WTC11 (cell line): ENCODE data around the gene KLHL25. TPM values are rescaled to one million over a fixed set of nuclear protein-coding genes. Genes with fewer than 3 reads are reported as not detected.
A peak's percentile ranks its signal among the peaks of the same experiment; 100 is the strongest.

Experiments
- ATAC-seq: fragments of 200-7000 bp; cut with Tn5 transposase; 2 replicates; pipeline ENCODE4 v1.10.0; 2021; ENCODE audit warnings: mild to moderate bottlenecking, moderate library complexity
- CTCF ChIA-PET: fragments of 300-600 bp; sonication (Branson Sonifier 250); formaldehyde crosslinking; loops from one replicate; lab custom pipeline; 2021; ENCODE audit warnings: antibody characterized with exemption; lab: Charles Lee
- POLR2A ChIA-PET: fragments of 350-600 bp; sonication (Branson Sonifier 250); formaldehyde crosslinking; loops from one replicate; lab custom pipeline; 2021; ENCODE audit warnings: antibody characterized with exemption; lab: Charles Lee
- DNase-seq: peaks from one replicate; pipeline ENCODE4 v3.0.0; 2021; ENCODE audit warnings: low spot score
- H3K27ac Mint-ChIP-seq: 2 replicates; pipeline ENCODE4 v1.8.0; 2021; ENCODE audit warnings: mixed read lengths
- H3K27me3 Mint-ChIP-seq: 2 replicates; pipeline ENCODE4 v1.8.0; 2021; ENCODE audit warnings: low read depth, mild to moderate bottlenecking, moderate library complexity, mixed read lengths
- H3K36me3 Mint-ChIP-seq: 2 replicates; pipeline ENCODE4 v1.8.0; 2021; ENCODE audit warnings: mixed read lengths
- H3K4me1 Mint-ChIP-seq: 2 replicates; pipeline ENCODE4 v1.8.0; 2022; ENCODE audit warnings: mixed read lengths
- H3K4me3 Mint-ChIP-seq: 2 replicates; pipeline ENCODE4 v1.8.0; 2021; ENCODE audit warnings: mild to moderate bottlenecking, moderate library complexity, mixed read lengths
- H3K9me3 Mint-ChIP-seq: 2 replicates; pipeline ENCODE4 v1.8.0; 2021; ENCODE audit warnings: mixed read lengths
- ARID4B ChIP-seq: sonication (generic); formaldehyde crosslinking; IDR thresholded peaks from 2 replicates; pipeline ENCODE4 v1.8.0; 2023; ENCODE audit warnings: missing genetic modification reagents, mild to moderate bottlenecking, borderline replicate concordance
- ATF6 ChIP-seq: sonication (generic); formaldehyde crosslinking; IDR thresholded peaks from 2 replicates; pipeline ENCODE4 v1.8.1; 2023; ENCODE audit warnings: mild to moderate bottlenecking, missing genetic modification reagents
- CREM ChIP-seq: sonication (generic); formaldehyde crosslinking; IDR thresholded peaks from 2 replicates; pipeline ENCODE4 v1.8.1; 2022; ENCODE audit warnings: mild to moderate bottlenecking, missing genetic modification reagents, moderate library complexity
- E2F1 ChIP-seq: sonication (generic); formaldehyde crosslinking; IDR thresholded peaks from 2 replicates; pipeline ENCODE4 v1.8.0; 2022; ENCODE audit warnings: mild to moderate bottlenecking, missing genetic modification reagents
- ESRRA ChIP-seq: sonication (generic); formaldehyde crosslinking; IDR thresholded peaks from 2 replicates; pipeline ENCODE4 v1.8.1; 2022; ENCODE audit warnings: mild to moderate bottlenecking, missing genetic modification reagents, borderline replicate concordance
- ETV6 ChIP-seq: sonication (generic); formaldehyde crosslinking; IDR thresholded peaks from 2 replicates; pipeline ENCODE4 v1.8.1; 2022; ENCODE audit warnings: mild to moderate bottlenecking, missing genetic modification reagents
- MLX ChIP-seq: sonication (generic); formaldehyde crosslinking; IDR thresholded peaks from 2 replicates; pipeline ENCODE4 v1.8.1; 2023; ENCODE audit warnings: mild to moderate bottlenecking, missing genetic modification reagents, moderate library complexity
- NFE2L1 ChIP-seq: sonication (generic); formaldehyde crosslinking; IDR thresholded peaks from 2 replicates; pipeline ENCODE4 v1.8.1; 2023; ENCODE audit warnings: missing genetic modification reagents
- USF2 ChIP-seq: sonication (generic); formaldehyde crosslinking; IDR thresholded peaks from 2 replicates; pipeline ENCODE4 v1.8.1; 2023; ENCODE audit warnings: mild to moderate bottlenecking, missing genetic modification reagents, moderate library complexity
- ZNF281 ChIP-seq: sonication (generic); formaldehyde crosslinking; IDR thresholded peaks from 2 replicates; pipeline ENCODE4 v1.8.0; 2023; ENCODE audit warnings: mild to moderate bottlenecking, missing genetic modification reagents
- total RNA-seq: library from RNA; stranded (reverse); gene quantifications from 3 replicates; pipeline ENCODE4 v1.2.3, GENCODE V29; 2021

Gene KLHL25
- total RNA-seq, 1 experiment from 2014 or later, result 14.1 TPM

- TF ChIP-seq MLX (CRISPR knock-in tag), result no peak
- TF ChIP-seq ARID4B (CRISPR knock-in tag), result peak; percentile 39; the same call in 1 of the 2 replicates
- no peak for TF ChIP-seq ATF6 (CRISPR knock-in tag)
- no peak; the same call in 1 of the 2 replicates for TF ChIP-seq ETV6 (CRISPR knock-in tag)
- TF ChIP-seq ESRRA (CRISPR knock-in tag), result no peak
- no peak for TF ChIP-seq E2F1 (CRISPR knock-in tag)
- TF ChIP-seq USF2 (CRISPR knock-in tag), result no peak
- peak; percentile 59; the same call in 1 of the 2 replicates for TF ChIP-seq CREM
- no peak for TF ChIP-seq ZNF281
Measured at GRCh38 chr15:85840079-85840801, 45.5 kb upstream of the KLHL25 start (continued).

GRCh38 chr15:85839643-85840042 is 44.9 kb upstream of the KLHL25 start:
- Mint-ChIP-seq H3K4me3 (peak overlapping the region; percentile 5; the same call in 1 of the 2 replicates), H3K27me3 (peaks cover 18% of the 10 kb centered on the region), H3K36me3 (no peaks in the 10 kb centered on the region), H3K9me3 (peaks cover 7% of the 10 kb centered on the region), H3K4me1 (peaks cover 20% of the 10 kb centered on the region), H3K27ac (no peak overlapping the region)
- DNase-seq (no peak), ATAC-seq (no peak)
- ChIA-PET CTCF (interaction anchor here (0.9 to 2.5 kb wide), 16 partner anchors 8 to 240 kb away, joined by 3 to 28 read pairs (median 6); no protein-coding TSS in a partner anchor), POLR2A (interaction anchor here (0.6 kb wide), 1 partner anchor 52 kb away, joined by 11 read pairs; no protein-coding TSS in a partner anchor)
- no peak for TF ChIP-seq NFE2L1 (CRISPR knock-in tag)
